ENCODE measurements around the gene SLC25A1. TPM values are rescaled to one million over a fixed set of nuclear protein-coding genes. Genes with fewer than 3 reads are reported as not detected.

Gene SLC25A1
- total RNA-seq, 1 donor from 2014 or later, result 97.9 TPM

GRCh38 chr22:19139974-19140373 is 38.6 kb downstream of the SLC25A1 start:
- no peak overlapping the region for H3K4me2 ChIP-seq (ENCODE audit: low read length)
- no peak overlapping the region for H2AFZ ChIP-seq (ENCODE audit: low read depth, low read length)
- Mint-ChIP-seq H3K4me1 (ENCODE audit: low read depth, unreplicated experiment) (peaks cover 4% of the 10 kb centered on the region), H3K36me3 (ENCODE audit: low read depth, unreplicated experiment) (peaks cover 27% of the 10 kb centered on the region), H3K27me3 (ENCODE audit: low read depth, unreplicated experiment) (peaks cover 3% of the 10 kb centered on the region), H3K27ac (ENCODE audit: unreplicated experiment) (no peak overlapping the region), H3K9me3 (ENCODE audit: unreplicated experiment) (peaks cover 3% of the 10 kb centered on the region), H3K4me3 (ENCODE audit: unreplicated experiment) (no peak overlapping the region)
- H3K4me1 ChIP-seq (ENCODE audit: insufficient read depth, low read length), result no peaks in the 10 kb centered on the region
- no peak overlapping the region for H3K9ac ChIP-seq (ENCODE audit: low read length)
- H3K27me3 ChIP-seq (ENCODE audit: insufficient read depth, low read length), result no peaks in the 10 kb centered on the region
- peaks cover 22% of the 10 kb centered on the region for H3K79me2 ChIP-seq (ENCODE audit: insufficient read depth, low read length)
- no peak overlapping the region for H3K27ac ChIP-seq (ENCODE audit: low read depth, low read length)
- peaks cover 45% of the 10 kb centered on the region for H4K20me1 ChIP-seq (ENCODE audit: insufficient read depth, low read length)
- H3K4me3 ChIP-seq (ENCODE audit: insufficient read depth, low read depth, low read length), result no peak overlapping the region
- TF ChIP-seq EZH2 (IDR thresholded peaks at IDR 0.05; ENCODE audit: insufficient read depth, low read length), result no peak
- H3K9me3 ChIP-seq (ENCODE audit: insufficient read depth, low read depth, low read length), result no peaks in the 10 kb centered on the region
- no peak for DNase-seq (ENCODE audit: low read depth)
- peaks cover 32% of the 10 kb centered on the region for H3K36me3 ChIP-seq (ENCODE audit: insufficient read depth, low read length)
- no peak for FAIRE-seq

- Mint-ChIP-seq H3K27ac (ENCODE audit: unreplicated experiment) (no peak overlapping the region), H3K27me3 (ENCODE audit: low read depth, unreplicated experiment) (no peaks in the 10 kb centered on the region), H3K4me3 (ENCODE audit: unreplicated experiment) (no peak overlapping the region), H3K4me1 (ENCODE audit: low read depth, unreplicated experiment) (peaks cover 2% of the 10 kb centered on the region), H3K36me3 (ENCODE audit: low read depth, unreplicated experiment) (peaks cover 27% of the 10 kb centered on the region), H3K9me3 (ENCODE audit: unreplicated experiment) (no peaks in the 10 kb centered on the region)
- no peak overlapping the region for H3K9ac ChIP-seq (ENCODE audit: low read length)
- no peak overlapping the region for H3K27ac ChIP-seq (ENCODE audit: low read depth, low read length)
- no peak overlapping the region for H3K4me2 ChIP-seq (ENCODE audit: low read length)
- no peaks in the 10 kb centered on the region for H3K27me3 ChIP-seq (ENCODE audit: insufficient read depth, low read length)
- peaks cover 35% of the 10 kb centered on the region for H3K36me3 ChIP-seq (ENCODE audit: insufficient read depth, low read length)
- FAIRE-seq (no peak), DNase-seq (ENCODE audit: low read depth) (no peak)
- no peaks in the 10 kb centered on the region for H3K9me3 ChIP-seq (ENCODE audit: insufficient read depth, low read depth, low read length)
- H3K4me3 ChIP-seq (ENCODE audit: insufficient read depth, low read depth, low read length), result no peak overlapping the region
- H2AFZ ChIP-seq (ENCODE audit: low read depth, low read length), result no peak overlapping the region
- peaks cover 42% of the 10 kb centered on the region for H4K20me1 ChIP-seq (ENCODE audit: insufficient read depth, low read length)
- no peaks in the 10 kb centered on the region for H3K4me1 ChIP-seq (ENCODE audit: insufficient read depth, low read length)
- TF ChIP-seq CTCF (IDR thresholded peaks at IDR 0.05; ENCODE audit: insufficient read depth, low read depth, low read length), result no peak
- TF ChIP-seq EZH2 (IDR thresholded peaks at IDR 0.05; ENCODE audit: insufficient read depth, low read length), result no peak
- peaks cover 18% of the 10 kb centered on the region for H3K79me2 ChIP-seq (ENCODE audit: insufficient read depth, low read length)
Measured at GRCh38 chr22:19139001-19139356, 39.6 kb downstream of the SLC25A1 start.

- Histone ChIP-seq H3K79me2 (ENCODE audit: insufficient read depth, low read length) (peaks cover 12% of the 10 kb centered on the region), H3K36me3 (ENCODE audit: insufficient read depth, low read length) (peaks cover 39% of the 10 kb centered on the region), H3K27ac (ENCODE audit: low read depth, low read length) (no peak overlapping the region), H3K9me3 (ENCODE audit: insufficient read depth, low read depth, low read length) (no peaks in the 10 kb centered on the region), H3K4me3 (ENCODE audit: insufficient read depth, low read depth, low read length) (no peak overlapping the region), H3K27me3 (ENCODE audit: insufficient read depth, low read length) (no peaks in the 10 kb centered on the region), H4K20me1 (ENCODE audit: insufficient read depth, low read length) (peaks cover 41% of the 10 kb centered on the region), H3K4me2 (ENCODE audit: low read length) (no peak overlapping the region), H3K4me1 (ENCODE audit: insufficient read depth, low read length) (no peaks in the 10 kb centered on the region), H3K9ac (ENCODE audit: low read length) (no peak overlapping the region), H2AFZ (ENCODE audit: low read depth, low read length) (no peak overlapping the region)
- TF ChIP-seq EZH2 (IDR thresholded peaks at IDR 0.05; ENCODE audit: insufficient read depth, low read length) (no peak), CTCF (IDR thresholded peaks at IDR 0.05; ENCODE audit: insufficient read depth, low read depth, low read length) (no peak)
- DNase-seq (ENCODE audit: low read depth) (no peak), FAIRE-seq (no peak)
- H3K36me3 Mint-ChIP-seq (ENCODE audit: low read depth, unreplicated experiment), result peaks cover 27% of the 10 kb centered on the region
- no peak overlapping the region for H3K4me3 Mint-ChIP-seq (ENCODE audit: unreplicated experiment)
- H3K9me3 Mint-ChIP-seq (ENCODE audit: unreplicated experiment), result no peaks in the 10 kb centered on the region
- H3K27me3 Mint-ChIP-seq (ENCODE audit: low read depth, unreplicated experiment), result no peaks in the 10 kb centered on the region
- H3K4me1 Mint-ChIP-seq (ENCODE audit: low read depth, unreplicated experiment), result no peaks in the 10 kb centered on the region
- no peak overlapping the region for H3K27ac Mint-ChIP-seq (ENCODE audit: unreplicated experiment)
Measured at GRCh38 chr22:19138217-19139000, 40.1 kb downstream of the SLC25A1 start.
